Measurements from ENCODE around the gene MCF2L2.
"Not testable (repeated sequence)": the region's sequence is repeated elsewhere in the genome, so short reads cannot be mapped to it uniquely, and the experiment has no call there.

Gene MCF2L2

DNA sequence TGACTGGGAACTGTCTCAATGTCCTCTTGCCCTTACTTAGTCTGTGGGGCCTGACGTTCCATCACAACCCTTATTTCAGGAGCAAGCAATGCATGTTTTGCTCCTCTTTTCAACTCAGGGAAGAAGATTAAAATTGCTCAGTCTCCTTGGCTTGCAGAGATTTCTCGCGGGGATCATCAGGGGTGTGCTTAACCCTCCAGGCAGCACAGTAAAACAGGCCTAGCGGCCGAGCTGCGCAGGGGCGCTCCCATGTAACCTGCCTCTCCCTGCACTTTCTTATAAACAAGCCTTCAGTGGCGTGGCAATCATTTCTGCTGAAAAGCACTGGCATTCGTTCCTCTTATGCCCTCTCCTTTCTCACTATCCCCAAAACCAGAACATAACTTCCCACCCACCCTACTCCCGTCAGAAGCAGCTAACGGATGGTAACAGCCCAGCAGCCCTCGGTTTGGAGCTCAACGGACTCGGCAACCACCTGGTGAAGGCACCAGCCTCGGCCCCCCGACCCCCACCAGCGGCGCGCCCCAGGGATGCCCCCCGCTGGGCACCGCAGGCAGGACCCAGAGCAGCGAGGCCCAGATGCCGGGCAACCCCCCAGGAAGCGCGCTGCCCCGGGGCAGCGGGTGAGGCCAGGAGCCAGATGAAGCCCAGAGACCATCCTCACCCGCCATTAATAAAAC is 1.1 kb downstream of the MCF2L2 start:
- Histone ChIP-seq H4K20me1 (no peaks in the 10 kb centered on the region), H3K4me3 (peak overlapping the region; percentile 75 to 98 (median 86)), H3K9ac (peak overlapping the region; percentile 65 to 82 (median 78); a peak in 21 of 22 replicates), H3K9me3 (replicated peaks in 1 of 11) (peaks cover 2 to 18% (median 7%) of the 10 kb centered on the region in 11 experiments; a peak in 19 of 22 replicates), H3K27ac (peak overlapping the region in 9 of 11 experiments; percentile 49 to 76 (median 63); a peak in 12 of 22 replicates), H3K4me1 (peaks cover 7 to 20% (median 16%) of the 10 kb centered on the region in 10 experiments; a peak in 16 of 20 replicates), H3K27me3 (peaks cover 0 to 30% (median 18%) of the 10 kb centered on the region in 11 experiments; a peak in 16 of 22 replicates), H3K4me2 (peak overlapping the region; percentile 88 to 99 (median 96)), H3K36me3 (no peaks in the 10 kb centered on the region; a peak in 1 of 22 replicates)
- no peak for TF ChIP-seq Cebpa-rat (IDR thresholded peaks at IDR 0.05)

DNA sequence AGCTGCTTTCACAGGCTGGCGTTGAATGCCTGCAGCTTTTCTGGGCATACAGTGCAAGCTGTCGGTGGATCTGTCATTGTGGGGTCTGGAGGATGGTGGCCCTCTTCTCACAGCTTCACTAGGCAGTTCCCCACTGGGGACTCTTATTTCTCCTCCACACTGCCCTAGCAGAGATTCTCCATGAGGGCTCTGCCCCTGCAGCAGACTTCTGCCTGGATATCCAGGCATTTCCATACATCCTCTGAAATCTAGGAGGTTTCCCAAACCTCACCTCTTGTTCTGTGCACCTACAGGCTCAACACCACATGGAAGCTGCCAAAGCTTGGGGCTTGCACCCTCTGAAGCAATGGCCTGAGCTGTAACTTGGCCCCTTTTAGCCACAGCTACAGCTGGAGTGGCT is 9.6 kb downstream of the MCF2L2 start:
- peak overlapping the region in 2 of 10 experiments; percentile 12 to 13; a peak in 3 of 20 replicates for H3K4me3 ChIP-seq
- not testable (repeated sequence) for H4K20me1 ChIP-seq, H3K4me2 ChIP-seq, H3K27me3 ChIP-seq, H3K27ac ChIP-seq, H3K9ac ChIP-seq, H3K4me1 ChIP-seq
- peaks cover 57 to 70% (median 59%) of the 10 kb centered on the region in 11 experiments for H3K9me3 ChIP-seq (replicated peaks in 1 of 11)
- H3K36me3 ChIP-seq, result peaks cover 0 to 21% (median 9%) of the 10 kb centered on the region in 11 experiments; a peak in 13 of 22 replicates

DNA sequence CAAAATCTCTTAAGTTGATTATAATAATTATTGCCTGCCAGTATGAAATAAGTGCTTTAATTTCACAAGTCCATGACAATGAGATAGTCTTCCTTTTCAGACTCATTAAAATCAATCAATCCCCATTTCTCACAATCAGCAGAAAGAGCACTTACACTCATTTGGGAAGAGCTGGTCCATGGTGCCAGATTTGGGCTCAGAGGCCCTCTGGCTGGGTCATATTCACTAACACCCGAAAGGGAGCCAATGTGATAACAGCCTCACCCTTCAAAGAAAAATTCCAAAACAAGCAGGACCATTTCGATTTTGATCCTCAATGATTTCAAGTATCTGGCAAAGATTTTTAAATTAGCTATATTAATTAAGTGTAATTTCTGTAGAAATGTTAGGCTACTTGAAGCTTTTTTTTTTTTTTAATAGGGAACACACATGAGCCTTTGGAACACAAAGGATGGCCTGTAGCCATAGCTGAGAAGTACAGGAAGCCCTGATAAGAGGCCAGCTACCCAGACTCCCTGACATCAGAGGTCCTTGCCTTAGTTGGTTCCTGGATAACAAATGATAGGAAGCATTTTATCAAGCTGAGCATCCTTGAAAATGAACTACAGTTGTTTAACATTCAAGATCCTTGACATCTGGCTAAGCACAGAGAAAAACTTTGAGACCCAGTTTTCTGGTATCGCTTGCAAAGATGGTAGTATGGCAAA is 17.1 kb downstream of the MCF2L2 start:
- Histone ChIP-seq H3K27ac (no peak overlapping the region), H3K27me3 (no peaks in the 10 kb centered on the region), H3K4me1 (no peaks in the 10 kb centered on the region), H3K9ac (no peak overlapping the region), H3K9me3 (replicated peaks in 1 of 11) (peaks cover 0 to 3% (median 0%) of the 10 kb centered on the region in 11 experiments; a peak in 1 of 22 replicates), H4K20me1 (peaks cover 0 to 3% (median 0%) of the 10 kb centered on the region in 11 experiments; a peak in 1 of 22 replicates), H3K4me3 (no peak overlapping the region), H3K4me2 (no peak overlapping the region), H3K36me3 (no peaks in the 10 kb centered on the region)
- TF ChIP-seq Cebpa-rat (IDR thresholded peaks at IDR 0.05), result no peak

DNA sequence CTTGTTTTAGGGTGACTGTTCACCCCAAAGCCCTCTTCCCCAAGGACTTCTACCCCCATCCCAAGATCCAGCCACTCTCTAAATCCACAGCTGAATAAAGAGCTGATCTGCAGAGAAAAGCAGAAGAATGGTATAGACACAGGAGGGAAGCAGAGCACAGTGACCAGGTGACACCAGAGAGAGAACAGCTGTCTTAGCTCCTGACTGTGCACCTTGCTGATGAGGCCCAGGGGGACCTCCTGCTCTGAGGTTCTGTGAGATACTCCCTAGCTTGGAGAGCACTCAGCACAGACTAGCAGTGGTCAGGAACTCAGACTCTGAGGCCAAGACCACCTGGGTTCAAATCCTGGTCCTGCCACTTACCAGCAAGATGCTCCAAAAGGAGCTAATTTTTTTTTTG is 17.7 kb downstream of the MCF2L2 start:
- no peak overlapping the region for H3K4me2 ChIP-seq
- no peak for TF ChIP-seq Cebpa-rat (IDR thresholded peaks at IDR 0.05)
- no peaks in the 10 kb centered on the region for H3K9me3 ChIP-seq (replicated peaks in 1 of 11)
- H3K36me3 ChIP-seq, result no peaks in the 10 kb centered on the region
- H4K20me1 ChIP-seq, result peaks cover 0 to 3% (median 0%) of the 10 kb centered on the region in 11 experiments; a peak in 1 of 22 replicates
- H3K9ac ChIP-seq, result no peak overlapping the region
- no peak overlapping the region for H3K27ac ChIP-seq
- H3K4me3 ChIP-seq, result no peak overlapping the region
- H3K4me1 ChIP-seq, result no peaks in the 10 kb centered on the region
- H3K27me3 ChIP-seq, result no peaks in the 10 kb centered on the region

DNA sequence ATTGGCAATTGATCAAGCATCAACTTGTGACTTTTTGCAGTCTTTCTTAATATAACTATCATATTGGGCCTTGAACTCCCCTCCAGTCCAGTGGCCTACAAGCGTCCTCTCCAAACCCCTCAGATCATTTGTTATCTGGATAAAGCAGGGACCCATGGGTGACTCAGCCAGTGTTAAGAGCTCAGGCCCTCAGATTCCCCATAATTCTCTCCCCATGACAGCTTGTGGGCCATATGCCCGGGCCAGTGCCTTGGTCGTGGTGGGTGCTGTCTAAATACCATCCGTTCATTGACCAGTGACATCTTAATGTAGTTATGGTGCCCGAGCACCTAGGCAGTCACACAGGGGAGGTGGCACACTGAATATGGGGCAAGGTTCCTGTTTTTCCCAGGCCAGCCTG is 18.1 kb downstream of the MCF2L2 start:
- Histone ChIP-seq H3K27ac (no peak overlapping the region), H3K4me2 (no peak overlapping the region), H3K27me3 (no peaks in the 10 kb centered on the region), H3K9me3 (replicated peaks in 1 of 11) (no peaks in the 10 kb centered on the region), H4K20me1 (peaks cover 0 to 3% (median 0%) of the 10 kb centered on the region in 11 experiments; a peak in 1 of 22 replicates), H3K4me1 (no peaks in the 10 kb centered on the region), H3K36me3 (no peaks in the 10 kb centered on the region), H3K9ac (no peak overlapping the region), H3K4me3 (no peak overlapping the region)
- TF ChIP-seq Cebpa-rat (IDR thresholded peaks at IDR 0.05), result no peak

DNA sequence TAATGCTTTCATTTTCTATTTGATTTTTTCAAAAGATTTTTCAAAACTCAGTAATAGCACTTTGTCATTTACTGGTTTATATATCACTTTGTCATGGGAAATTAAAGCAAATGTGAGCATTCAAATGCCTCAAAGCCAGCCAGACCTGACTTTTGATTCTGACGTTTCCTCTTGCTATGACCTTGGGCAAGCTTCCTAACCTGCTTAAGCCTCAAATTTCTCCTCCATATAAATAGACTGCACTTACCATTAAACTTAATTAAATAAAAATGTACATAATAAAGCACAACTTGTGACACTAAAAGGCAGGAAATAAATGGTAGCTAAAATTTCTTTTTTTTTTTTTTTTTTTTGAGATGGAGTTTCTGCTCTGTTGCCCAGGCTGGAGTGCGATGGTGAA is 19.2 kb downstream of the MCF2L2 start:
- Histone ChIP-seq H3K4me3 (no peak overlapping the region), H3K9me3 (replicated peaks in 1 of 11) (no peaks in the 10 kb centered on the region), H3K4me2 (no peak overlapping the region), H3K4me1 (no peaks in the 10 kb centered on the region), H3K36me3 (no peaks in the 10 kb centered on the region), H4K20me1 (peaks cover 0 to 3% (median 0%) of the 10 kb centered on the region in 11 experiments; a peak in 1 of 22 replicates), H3K27me3 (no peaks in the 10 kb centered on the region), H3K9ac (no peak overlapping the region), H3K27ac (no peak overlapping the region)
- TF ChIP-seq Cebpa-rat (IDR thresholded peaks at IDR 0.05), result no peak

DNA sequence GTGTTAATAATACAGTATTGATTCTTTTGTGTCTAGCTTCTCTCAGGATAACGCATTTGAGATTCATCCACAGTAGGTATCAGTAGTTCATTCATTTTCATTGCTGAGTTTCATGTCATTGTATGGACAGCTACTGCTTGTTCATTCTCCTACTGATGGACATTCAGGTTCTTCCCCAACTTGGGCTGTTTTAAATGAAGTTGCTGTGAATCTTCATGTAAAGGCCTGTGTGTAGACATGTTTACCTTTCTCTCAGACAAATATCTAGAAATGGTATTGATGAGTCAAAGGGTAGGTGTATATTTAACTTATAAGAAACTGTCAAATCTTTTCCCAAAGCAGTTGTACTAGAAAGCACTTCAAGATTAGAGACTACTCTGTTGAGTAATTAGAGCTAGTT is 26.7 kb downstream of the MCF2L2 start:
- no peaks in the 10 kb centered on the region for H3K9me3 ChIP-seq (replicated peaks in 1 of 11)
- H3K4me1 ChIP-seq, result no peaks in the 10 kb centered on the region
- H3K4me2 ChIP-seq, result no peak overlapping the region
- H3K36me3 ChIP-seq, result no peaks in the 10 kb centered on the region
- H4K20me1 ChIP-seq, result no peaks in the 10 kb centered on the region
- no peak for TF ChIP-seq Cebpa-rat (IDR thresholded peaks at IDR 0.05)
- no peak overlapping the region for H3K9ac ChIP-seq
- H3K27me3 ChIP-seq, result no peaks in the 10 kb centered on the region
- H3K4me3 ChIP-seq, result no peak overlapping the region
- no peak overlapping the region for H3K27ac ChIP-seq

DNA sequence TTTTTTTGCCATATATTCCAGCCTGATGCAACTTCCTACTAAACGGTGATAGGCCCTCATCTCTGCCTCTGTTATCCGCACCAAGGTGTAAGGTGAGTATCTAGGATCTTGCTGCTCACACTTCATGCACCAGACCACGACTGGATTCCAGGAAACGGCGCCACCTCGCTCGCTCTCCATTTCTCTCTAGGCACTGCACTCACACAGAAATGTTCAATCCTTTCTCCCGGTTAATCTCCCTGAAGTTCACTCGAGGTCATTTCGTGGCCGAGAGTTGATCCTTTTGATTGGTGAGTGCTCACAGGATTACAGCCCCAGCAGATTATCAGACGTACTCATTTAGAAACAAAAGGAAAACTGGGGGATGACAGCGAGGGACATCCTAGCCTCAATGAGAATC is 28.1 kb downstream of the MCF2L2 start:
- TF ChIP-seq Cebpa-rat (IDR thresholded peaks at IDR 0.05), result no peak
- H3K4me1 ChIP-seq, result no peaks in the 10 kb centered on the region
- no peaks in the 10 kb centered on the region for H3K36me3 ChIP-seq
- H4K20me1 ChIP-seq, result no peaks in the 10 kb centered on the region
- no peaks in the 10 kb centered on the region for H3K9me3 ChIP-seq (replicated peaks in 1 of 11)
- H3K9ac ChIP-seq, result no peak overlapping the region
- no peak overlapping the region for H3K27ac ChIP-seq
- no peaks in the 10 kb centered on the region for H3K27me3 ChIP-seq
- H3K4me2 ChIP-seq, result no peak overlapping the region
- H3K4me3 ChIP-seq, result no peak overlapping the region

DNA sequence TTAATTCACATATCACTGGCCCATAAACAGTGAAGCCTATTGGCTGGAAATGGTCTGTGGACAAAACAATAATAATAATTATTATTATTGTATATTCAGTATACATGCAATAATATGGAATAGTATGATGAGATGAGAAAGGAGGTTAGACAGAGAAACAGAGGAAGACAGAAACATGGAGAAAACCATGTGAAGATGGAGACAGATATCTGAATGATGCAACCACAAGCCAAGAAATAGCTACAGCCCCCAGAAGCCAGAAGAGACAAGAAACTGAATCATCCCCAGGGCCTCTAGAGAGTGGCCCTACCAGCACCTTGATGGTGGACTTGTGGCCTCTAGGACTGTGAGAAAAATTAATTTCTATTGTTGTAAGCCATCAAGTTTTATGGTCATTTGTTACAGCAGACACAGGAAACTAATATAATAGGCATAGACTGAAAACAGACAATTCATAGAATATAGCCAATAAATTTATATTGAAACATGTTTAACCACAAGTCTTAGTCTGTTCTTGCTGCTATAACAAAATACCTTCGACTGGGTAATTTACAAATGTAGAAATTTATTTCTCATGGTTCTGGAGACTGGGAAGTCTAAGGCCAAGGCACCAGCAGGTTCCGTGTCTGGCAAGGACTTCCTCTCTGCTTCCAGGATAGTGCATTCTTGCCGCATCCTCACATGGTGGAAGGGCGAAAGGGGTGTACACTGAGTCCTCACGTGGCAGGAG is 31.6 kb downstream of the MCF2L2 start:
- Histone ChIP-seq H3K9ac (no peak overlapping the region), H3K36me3 (no peaks in the 10 kb centered on the region), H3K27ac (no peak overlapping the region), H3K4me1 (peaks cover 0 to 8% (median 3%) of the 10 kb centered on the region in 10 experiments; a peak in 8 of 20 replicates), H4K20me1 (no peaks in the 10 kb centered on the region), H3K4me3 (no peak overlapping the region), H3K27me3 (no peaks in the 10 kb centered on the region), H3K4me2 (no peak overlapping the region), H3K9me3 (replicated peaks in 1 of 11) (no peaks in the 10 kb centered on the region)
- TF ChIP-seq Cebpa-rat (IDR thresholded peaks at IDR 0.05), result no peak

Data from BLaER1 treated with 17β-estradiol and CSF1 and Interleukin-3, amounts not matched to agents 10 nM and 100 nM (cell line).